ENCODE results near the gene RPGRIP1L. TPM values are rescaled to one million over a fixed set of nuclear protein-coding genes. Genes with fewer than 3 reads are reported as not detected.

RPGRIP1L gene
- total RNA-seq, 3 donors from 2014 or later (not counting 1 experiment from before 2014, with no cell fraction given) = 2.3 to 3.0 (median 2.6) TPM

GRCh38 chr16:53605356-53605755 lies 98.3 kb downstream of the RPGRIP1L start:
- Histone ChIP-seq H3K4me3 (ENCODE audit: low read length) (no peak overlapping the region), H3K9me3 (ENCODE audit: control insufficient read depth, insufficient read depth, low read length) (no peaks in the 10 kb centered on the region), H3K36me3 (ENCODE audit: control insufficient read depth, insufficient read depth, low read length) (no peaks in the 10 kb centered on the region), H3K4me1 (ENCODE audit: control insufficient read depth, insufficient read depth, low read length) (no peaks in the 10 kb centered on the region), H3K27me3 (ENCODE audit: control insufficient read depth, insufficient read depth, low read length) (no peaks in the 10 kb centered on the region), H3K27ac (ENCODE audit: low read length) (no peak overlapping the region)
- Mint-ChIP-seq H3K9me3 (no peaks in the 10 kb centered on the region), H3K27ac (no peak overlapping the region), H3K4me3 (no peak overlapping the region), H3K4me1 (no peaks in the 10 kb centered on the region), H3K36me3 (no peaks in the 10 kb centered on the region), H3K27me3 (ENCODE audit: low read depth in 2 of 2) (no peaks in the 10 kb centered on the region)
- WGBS (ENCODE audit: insufficient coverage) = 95% methylated on average over 9 of the region's 10 CpGs
- no peak for TF ChIP-seq CTCF (IDR thresholded peaks at IDR 0.05)
- DNase-seq = no peak
- no peak for ATAC-seq
- intact Hi-C loops (cut with micrococcal nuclease) = no loop called here

GRCh38 chr16:53601961-53602360 lies 101.7 kb downstream of the RPGRIP1L start:
- H3K4me3 Mint-ChIP-seq = no peak overlapping the region
- Histone ChIP-seq H3K27ac (ENCODE audit: low read length) (no peak overlapping the region), H3K9me3 (ENCODE audit: control insufficient read depth, insufficient read depth, low read length) (no peaks in the 10 kb centered on the region), H3K4me1 (ENCODE audit: control insufficient read depth, insufficient read depth, low read length) (no peaks in the 10 kb centered on the region), H3K27me3 (ENCODE audit: control insufficient read depth, insufficient read depth, low read length) (no peaks in the 10 kb centered on the region), H3K36me3 (ENCODE audit: control insufficient read depth, insufficient read depth, low read length) (no peaks in the 10 kb centered on the region), H3K4me3 (ENCODE audit: low read length) (no peak overlapping the region)
- no peak for DNase-seq
- H3K36me3 Mint-ChIP-seq = no peaks in the 10 kb centered on the region
- no peaks in the 10 kb centered on the region for H3K4me1 Mint-ChIP-seq
- no peaks in the 10 kb centered on the region for H3K27me3 Mint-ChIP-seq (ENCODE audit: low read depth in 2 of 2)
- WGBS (ENCODE audit: insufficient coverage) = 99% methylated on average over 4 of the region's 4 CpGs
- H3K27ac Mint-ChIP-seq = no peak overlapping the region
- no peak for ATAC-seq
- intact Hi-C loops (cut with micrococcal nuclease) = no loop called here
- no peak for TF ChIP-seq CTCF (IDR thresholded peaks at IDR 0.05)
- H3K9me3 Mint-ChIP-seq = no peaks in the 10 kb centered on the region

GRCh38 chr16:53600616-53601015 lies 103.0 kb downstream of the RPGRIP1L start:
- Mint-ChIP-seq H3K27ac (no peak overlapping the region), H3K4me3 (no peak overlapping the region), H3K4me1 (no peaks in the 10 kb centered on the region), H3K9me3 (peaks cover 0 to 4% of the 10 kb centered on the region in 2 donors), H3K27me3 (ENCODE audit: low read depth in 2 of 2) (peaks cover 0 to 2% of the 10 kb centered on the region in 2 donors), H3K36me3 (no peaks in the 10 kb centered on the region)
- TF ChIP-seq CTCF (IDR thresholded peaks at IDR 0.05) = no peak
- Histone ChIP-seq H3K36me3 (ENCODE audit: control insufficient read depth, insufficient read depth, low read length) (no peaks in the 10 kb centered on the region), H3K27ac (ENCODE audit: low read length) (no peak overlapping the region), H3K9me3 (ENCODE audit: control insufficient read depth, insufficient read depth, low read length) (no peaks in the 10 kb centered on the region), H3K4me3 (ENCODE audit: low read length) (no peak overlapping the region), H3K27me3 (ENCODE audit: control insufficient read depth, insufficient read depth, low read length) (no peaks in the 10 kb centered on the region), H3K4me1 (ENCODE audit: control insufficient read depth, insufficient read depth, low read length) (no peaks in the 10 kb centered on the region)
- no CpG with 5 or more reads among the region's 1 CpG for WGBS (ENCODE audit: insufficient coverage)
- DNase-seq (no peak), ATAC-seq (no peak)
- intact Hi-C loops (cut with micrococcal nuclease) = no loop called here

GRCh38 chr16:53600126-53600525 lies 103.5 kb downstream of the RPGRIP1L start:
- no peaks in the 10 kb centered on the region for H3K9me3 ChIP-seq (ENCODE audit: control insufficient read depth, insufficient read depth, low read length)
- H3K27me3 ChIP-seq (ENCODE audit: control insufficient read depth, insufficient read depth, low read length) = no peaks in the 10 kb centered on the region
- Mint-ChIP-seq H3K27me3 (ENCODE audit: low read depth in 2 of 2) (peaks cover 0 to 7% of the 10 kb centered on the region in 2 donors), H3K9me3 (peaks cover 0 to 4% of the 10 kb centered on the region in 2 donors), H3K4me3 (no peak overlapping the region), H3K27ac (no peak overlapping the region), H3K4me1 (no peaks in the 10 kb centered on the region), H3K36me3 (no peaks in the 10 kb centered on the region)
- WGBS (ENCODE audit: insufficient coverage) = 77% methylated on average over 3 of the region's 3 CpGs
- DNase-seq (no peak), ATAC-seq (no peak)
- TF ChIP-seq CTCF (IDR thresholded peaks at IDR 0.05) = no peak
- H3K4me1 ChIP-seq (ENCODE audit: control insufficient read depth, insufficient read depth, low read length) = no peaks in the 10 kb centered on the region
- intact Hi-C loops (cut with micrococcal nuclease) = no loop called here
- no peak overlapping the region for H3K27ac ChIP-seq (ENCODE audit: low read length)
- H3K4me3 ChIP-seq (ENCODE audit: low read length) = no peak overlapping the region
- H3K36me3 ChIP-seq (ENCODE audit: control insufficient read depth, insufficient read depth, low read length) = no peaks in the 10 kb centered on the region

All from natural killer cell (primary cell).